SK-N-SH treated with all-trans-retinoic acid at 6 μM for 48 hours (cell line): Measurements from ENCODE around the gene P2RX4.

ENCODE experiments used
- ATAC-seq: fragments of 200-7000 bp; cut with Tn5 transposase; 3 replicates; pipeline ENCODE4 v1.9.1; 2020; ENCODE audit warnings: mild to moderate bottlenecking, moderate library complexity
- ARNTL ChIP-seq: fragments of 450-650 bp; formaldehyde crosslinking; IDR thresholded peaks from 2 replicates; pipeline ENCODE4 v1.5.0; 2020; ENCODE audit warnings: low read depth, mild to moderate bottlenecking, moderate library complexity, borderline replicate concordance
- BACH2 ChIP-seq: fragments of 250-450 bp; sonication (Bioruptor Pico); IDR thresholded peaks from 2 replicates; pipeline ENCODE4 v1.9.0; 2021; ENCODE audit warnings: mild to moderate bottlenecking, borderline replicate concordance
- CSDC2 ChIP-seq: fragments of 250-450 bp; sonication (Bioruptor Pico); IDR thresholded peaks from 2 replicates; pipeline ENCODE4 v1.5.0; 2020; ENCODE audit warnings: mild to moderate bottlenecking, moderate library complexity
- ESRRG ChIP-seq: fragments of 250-450 bp; sonication (Bioruptor Pico); IDR thresholded peaks from 2 replicates; pipeline ENCODE4 v1.6.1; 2021; ENCODE audit warnings: mild to moderate bottlenecking
- GLIS3 ChIP-seq: fragments of 250-450 bp; sonication (Bioruptor Pico); IDR thresholded peaks from 2 replicates; pipeline ENCODE4 v1.5.0; 2020; ENCODE audit warnings: mild to moderate bottlenecking, moderate library complexity
- ISL1 ChIP-seq: fragments of 250-450 bp; sonication (Bioruptor Pico); IDR thresholded peaks from 2 replicates; pipeline ENCODE4 v2.1.2; 2022; ENCODE audit warnings: mild to moderate bottlenecking, moderate library complexity
- OSR1 ChIP-seq: fragments of 250-450 bp; sonication (Bioruptor Pico); IDR thresholded peaks from 2 replicates; pipeline ENCODE4 v1.8.0; 2022; ENCODE audit warnings: moderate library complexity, mild to moderate bottlenecking, inconsistent platforms
- PPARA ChIP-seq: fragments of 250-450 bp; sonication (Bioruptor Pico); IDR thresholded peaks from 2 replicates; pipeline ENCODE4 v1.5.0; 2020; ENCODE audit warnings: mild to moderate bottlenecking, borderline replicate concordance
- RARB ChIP-seq: fragments of 250-450 bp; sonication (Bioruptor Pico); IDR thresholded peaks from 2 replicates; pipeline ENCODE4 v1.8.0; 2021; ENCODE audit warnings: mild to moderate bottlenecking, moderate library complexity
- SNAI2 ChIP-seq: fragments of 250-450 bp; sonication (Bioruptor Pico); IDR thresholded peaks from 2 replicates; pipeline ENCODE4 v1.5.0; 2020; ENCODE audit warnings: mild to moderate bottlenecking, moderate library complexity
- TCF4 ChIP-seq: fragments of 250-450 bp; sonication (Bioruptor Pico); IDR thresholded peaks from 2 replicates; pipeline ENCODE4 v1.8.0; 2021; ENCODE audit warnings: mild to moderate bottlenecking, moderate library complexity, borderline replicate concordance
- TOX ChIP-seq: fragments of 250-450 bp; sonication (Bioruptor Pico); IDR thresholded peaks from 2 replicates; pipeline ENCODE4 v1.8.0; 2021; ENCODE audit warnings: mild to moderate bottlenecking, moderate library complexity, borderline replicate concordance
- ZC3H10 ChIP-seq: fragments of 250-450 bp; sonication (Bioruptor Pico); IDR thresholded peaks from 2 replicates; pipeline ENCODE4 v1.5.1; 2021; ENCODE audit warnings: mild to moderate bottlenecking, moderate library complexity
- ZFP3 ChIP-seq: fragments of 250-450 bp; sonication (Bioruptor Pico); IDR thresholded peaks from 2 replicates; pipeline ENCODE4 v1.5.0; 2020; ENCODE audit warnings: mild to moderate bottlenecking, moderate library complexity
- ZFP30 ChIP-seq: fragments of 450-650 bp; formaldehyde crosslinking; IDR thresholded peaks from 2 replicates; pipeline ENCODE4 v1.5.0; 2022; ENCODE audit warnings: mild to moderate bottlenecking, moderate library complexity
- ZNF565 ChIP-seq: fragments of 450-650 bp; formaldehyde crosslinking; conservative IDR thresholded peaks from 2 replicates; pipeline ENCODE4 v1.5.0; 2020; ENCODE audit warnings: low read depth, mild to moderate bottlenecking, moderate library complexity
- ZNF70 ChIP-seq: fragments of 450-650 bp; formaldehyde crosslinking; IDR thresholded peaks from 2 replicates; pipeline ENCODE4 v1.5.0; 2020; ENCODE audit warnings: mild to moderate bottlenecking, moderate library complexity
- ZNF8 ChIP-seq: fragments of 450-650 bp; formaldehyde crosslinking; IDR thresholded peaks from 2 replicates; pipeline ENCODE4 v1.5.0; 2020; ENCODE audit warnings: mild to moderate bottlenecking, moderate library complexity
- TF ChIP-seq, protein P1 (sequence below): fragments of 250-450 bp; sonication (Bioruptor Pico); IDR thresholded peaks from 2 replicates; pipeline ENCODE4 v1.5.1; 2020; ENCODE audit warnings: low read depth, mild to moderate bottlenecking, moderate library complexity
- TF ChIP-seq, protein P2 (sequence below): fragments of 250-450 bp; sonication (Bioruptor Pico); IDR thresholded peaks from 2 replicates; pipeline ENCODE4 v1.8.0; 2020; ENCODE audit warnings: mild to moderate bottlenecking, moderate library complexity, borderline replicate concordance
- TF ChIP-seq, protein P3 (sequence below): fragments of 250-450 bp; sonication (Bioruptor Pico); IDR thresholded peaks from 2 replicates; pipeline ENCODE4 v1.5.0; 2020; ENCODE audit warnings: mild to moderate bottlenecking, moderate library complexity
- TF ChIP-seq, protein P4 (sequence below): fragments of 250-450 bp; sonication (Bioruptor Pico); IDR thresholded peaks from 2 replicates; pipeline ENCODE4 v1.8.0; 2021; ENCODE audit warnings: low read depth, mild to moderate bottlenecking, moderate library complexity, borderline replicate concordance

Gene P2RX4

DNA sequence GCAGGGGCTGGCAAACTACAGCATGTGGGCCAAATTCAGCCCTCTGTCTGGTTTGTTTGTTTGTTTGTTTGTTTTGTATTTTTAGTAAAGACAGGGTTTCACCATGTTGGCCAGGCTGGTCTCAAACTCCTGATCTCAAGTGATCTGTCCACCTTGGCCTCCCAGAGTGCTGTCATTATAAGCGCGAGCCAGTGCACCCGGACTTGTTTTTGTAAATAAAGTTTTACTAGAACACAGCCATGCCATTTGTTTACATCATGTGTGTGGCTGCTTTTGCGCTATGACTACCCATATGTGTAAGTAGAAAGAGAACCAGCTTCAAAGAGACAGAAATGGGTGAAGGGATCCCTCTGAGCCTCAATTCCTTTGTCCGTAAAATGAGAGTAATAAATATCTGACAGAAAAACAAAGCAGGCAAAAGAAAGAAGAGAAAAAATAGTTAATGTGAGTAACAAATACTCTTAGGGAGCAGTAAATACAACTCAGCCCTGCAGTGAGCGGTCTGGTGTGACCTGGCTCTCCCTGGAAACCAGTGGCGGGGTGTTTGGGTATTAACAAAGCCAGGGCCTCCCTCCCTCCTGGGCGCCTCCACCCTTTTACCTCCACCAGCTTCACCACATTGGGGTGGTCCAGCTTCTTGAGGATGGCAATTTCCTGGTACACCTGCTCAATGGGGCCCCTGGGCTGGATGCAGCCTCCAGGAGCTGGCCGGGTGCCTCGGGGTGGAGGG is 53.4 kb downstream of the P2RX4 start:
- TF ChIP-seq RARB (CRISPR knock-in tag) (no peak), GLIS3 (CRISPR knock-in tag) (no peak), ZC3H10 (CRISPR knock-in tag) (no peak), ARNTL (CRISPR knock-in tag) (no peak), TCF4 (no peak), ZNF8 (no peak), ZFP3 (CRISPR knock-in tag) (no peak), ESRRG (CRISPR knock-in tag) (no peak)
- TF ChIP-seq, protein P1, sequence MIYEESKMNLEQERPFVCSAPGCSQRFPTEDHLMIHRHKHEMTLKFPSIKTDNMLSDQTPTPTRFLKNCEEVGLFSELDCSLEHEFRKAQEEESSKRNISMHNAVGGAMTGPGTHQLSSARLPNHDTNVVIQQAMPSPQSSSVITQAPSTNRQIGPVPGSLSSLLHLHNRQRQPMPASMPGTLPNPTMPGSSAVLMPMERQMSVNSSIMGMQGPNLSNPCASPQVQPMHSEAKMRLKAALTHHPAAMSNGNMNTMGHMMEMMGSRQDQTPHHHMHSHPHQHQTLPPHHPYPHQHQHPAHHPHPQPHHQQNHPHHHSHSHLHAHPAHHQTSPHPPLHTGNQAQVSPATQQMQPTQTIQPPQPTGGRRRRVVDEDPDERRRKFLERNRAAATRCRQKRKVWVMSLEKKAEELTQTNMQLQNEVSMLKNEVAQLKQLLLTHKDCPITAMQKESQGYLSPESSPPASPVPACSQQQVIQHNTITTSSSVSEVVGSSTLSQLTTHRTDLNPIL (CRISPR knock-in tag), result no peak
- ATAC-seq, result no peak

DNA sequence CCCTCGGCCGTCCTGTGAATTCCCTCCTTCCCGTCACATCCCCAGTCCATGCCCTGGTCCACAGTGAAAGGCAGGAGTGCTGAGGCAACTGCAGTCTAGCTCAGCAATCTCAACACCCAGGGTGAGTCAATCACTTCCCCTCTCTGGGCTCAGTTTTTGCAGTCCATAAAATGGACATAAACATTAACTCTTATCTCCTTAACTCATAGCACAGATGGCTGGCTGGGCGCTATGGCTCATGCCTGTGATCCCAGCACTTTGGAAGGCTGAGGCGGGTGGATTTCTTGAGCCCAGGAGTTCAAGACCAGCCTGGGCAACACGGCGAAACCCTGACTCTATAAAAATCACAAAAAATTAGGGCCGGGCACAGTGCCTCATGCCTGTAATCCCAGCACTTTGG is 54.2 kb downstream of the P2RX4 start:
- no peak for ATAC-seq

DNA sequence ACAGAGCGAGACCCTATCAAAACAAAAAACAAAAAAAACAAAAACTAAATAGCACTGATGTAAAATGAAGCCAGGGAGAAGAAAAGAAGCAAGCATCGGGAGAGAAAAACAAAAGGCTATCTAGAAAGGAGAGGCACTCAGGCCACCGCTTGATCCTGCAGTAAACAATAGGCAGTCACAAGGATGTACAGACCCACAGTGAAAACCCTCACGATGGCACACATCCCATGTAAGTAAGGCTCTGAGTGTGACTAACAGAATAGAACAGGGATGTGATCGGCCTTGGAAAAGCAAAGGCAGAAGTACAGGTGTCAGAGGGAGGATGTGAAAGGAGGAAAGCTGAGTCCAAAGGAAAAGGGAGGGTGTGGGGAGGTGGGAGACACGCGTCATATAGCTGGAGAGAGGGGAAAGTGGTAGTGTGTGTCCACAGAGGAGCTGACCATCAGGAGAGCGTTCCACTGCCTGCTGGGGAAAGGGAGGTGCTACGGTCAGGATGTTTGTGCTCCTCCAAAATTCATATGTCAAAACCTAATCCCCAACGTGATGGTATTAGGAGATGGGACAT is 55.1 kb downstream of the P2RX4 start:
- TF ChIP-seq ZC3H10 (CRISPR knock-in tag) (no peak), SNAI2 (CRISPR knock-in tag) (no peak), ISL1 (no peak)
- no peak for ATAC-seq

More for the DNA sequence above, 54.2 kb downstream of the P2RX4 start:
- TF ChIP-seq TOX (CRISPR knock-in tag) (no peak), ZFP30 (CRISPR knock-in tag) (no peak), OSR1 (CRISPR knock-in tag) (no peak), ZC3H10 (CRISPR knock-in tag) (no peak), ESRRG (CRISPR knock-in tag) (no peak), ISL1 (no peak), ARNTL (CRISPR knock-in tag) (no peak), GLIS3 (CRISPR knock-in tag) (no peak), TCF4 (no peak), PPARA (CRISPR knock-in tag) (no peak), ZFP3 (CRISPR knock-in tag) (no peak), ZNF70 (no peak), ZNF565 (no peak), CSDC2 (CRISPR knock-in tag) (no peak)
- TF ChIP-seq, protein P2, sequence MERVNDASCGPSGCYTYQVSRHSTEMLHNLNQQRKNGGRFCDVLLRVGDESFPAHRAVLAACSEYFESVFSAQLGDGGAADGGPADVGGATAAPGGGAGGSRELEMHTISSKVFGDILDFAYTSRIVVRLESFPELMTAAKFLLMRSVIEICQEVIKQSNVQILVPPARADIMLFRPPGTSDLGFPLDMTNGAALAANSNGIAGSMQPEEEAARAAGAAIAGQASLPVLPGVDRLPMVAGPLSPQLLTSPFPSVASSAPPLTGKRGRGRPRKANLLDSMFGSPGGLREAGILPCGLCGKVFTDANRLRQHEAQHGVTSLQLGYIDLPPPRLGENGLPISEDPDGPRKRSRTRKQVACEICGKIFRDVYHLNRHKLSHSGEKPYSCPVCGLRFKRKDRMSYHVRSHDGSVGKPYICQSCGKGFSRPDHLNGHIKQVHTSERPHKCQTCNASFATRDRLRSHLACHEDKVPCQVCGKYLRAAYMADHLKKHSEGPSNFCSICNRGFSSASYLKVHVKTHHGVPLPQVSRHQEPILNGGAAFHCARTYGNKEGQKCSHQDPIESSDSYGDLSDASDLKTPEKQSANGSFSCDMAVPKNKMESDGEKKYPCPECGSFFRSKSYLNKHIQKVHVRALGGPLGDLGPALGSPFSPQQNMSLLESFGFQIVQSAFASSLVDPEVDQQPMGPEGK (CRISPR knock-in tag), result no peak
- TF ChIP-seq, protein P3, sequence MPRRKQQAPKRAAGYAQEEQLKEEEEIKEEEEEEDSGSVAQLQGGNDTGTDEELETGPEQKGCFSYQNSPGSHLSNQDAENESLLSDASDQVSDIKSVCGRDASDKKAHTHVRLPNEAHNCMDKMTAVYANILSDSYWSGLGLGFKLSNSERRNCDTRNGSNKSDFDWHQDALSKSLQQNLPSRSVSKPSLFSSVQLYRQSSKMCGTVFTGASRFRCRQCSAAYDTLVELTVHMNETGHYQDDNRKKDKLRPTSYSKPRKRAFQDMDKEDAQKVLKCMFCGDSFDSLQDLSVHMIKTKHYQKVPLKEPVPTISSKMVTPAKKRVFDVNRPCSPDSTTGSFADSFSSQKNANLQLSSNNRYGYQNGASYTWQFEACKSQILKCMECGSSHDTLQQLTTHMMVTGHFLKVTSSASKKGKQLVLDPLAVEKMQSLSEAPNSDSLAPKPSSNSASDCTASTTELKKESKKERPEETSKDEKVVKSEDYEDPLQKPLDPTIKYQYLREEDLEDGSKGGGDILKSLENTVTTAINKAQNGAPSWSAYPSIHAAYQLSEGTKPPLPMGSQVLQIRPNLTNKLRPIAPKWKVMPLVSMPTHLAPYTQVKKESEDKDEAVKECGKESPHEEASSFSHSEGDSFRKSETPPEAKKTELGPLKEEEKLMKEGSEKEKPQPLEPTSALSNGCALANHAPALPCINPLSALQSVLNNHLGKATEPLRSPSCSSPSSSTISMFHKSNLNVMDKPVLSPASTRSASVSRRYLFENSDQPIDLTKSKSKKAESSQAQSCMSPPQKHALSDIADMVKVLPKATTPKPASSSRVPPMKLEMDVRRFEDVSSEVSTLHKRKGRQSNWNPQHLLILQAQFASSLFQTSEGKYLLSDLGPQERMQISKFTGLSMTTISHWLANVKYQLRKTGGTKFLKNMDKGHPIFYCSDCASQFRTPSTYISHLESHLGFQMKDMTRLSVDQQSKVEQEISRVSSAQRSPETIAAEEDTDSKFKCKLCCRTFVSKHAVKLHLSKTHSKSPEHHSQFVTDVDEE (CRISPR knock-in tag), result no peak
- TF ChIP-seq, protein P4, sequence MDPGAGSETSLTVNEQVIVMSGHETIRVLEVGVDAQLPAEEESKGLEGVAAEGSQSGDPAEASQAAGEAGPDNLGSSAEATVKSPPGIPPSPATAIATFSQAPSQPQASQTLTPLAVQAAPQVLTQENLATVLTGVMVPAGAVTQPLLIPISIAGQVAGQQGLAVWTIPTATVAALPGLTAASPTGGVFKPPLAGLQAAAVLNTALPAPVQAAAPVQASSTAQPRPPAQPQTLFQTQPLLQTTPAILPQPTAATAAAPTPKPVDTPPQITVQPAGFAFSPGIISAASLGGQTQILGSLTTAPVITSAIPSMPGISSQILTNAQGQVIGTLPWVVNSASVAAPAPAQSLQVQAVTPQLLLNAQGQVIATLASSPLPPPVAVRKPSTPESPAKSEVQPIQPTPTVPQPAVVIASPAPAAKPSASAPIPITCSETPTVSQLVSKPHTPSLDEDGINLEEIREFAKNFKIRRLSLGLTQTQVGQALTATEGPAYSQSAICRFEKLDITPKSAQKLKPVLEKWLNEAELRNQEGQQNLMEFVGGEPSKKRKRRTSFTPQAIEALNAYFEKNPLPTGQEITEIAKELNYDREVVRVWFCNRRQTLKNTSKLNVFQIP (CRISPR knock-in tag), result no peak

DNA sequence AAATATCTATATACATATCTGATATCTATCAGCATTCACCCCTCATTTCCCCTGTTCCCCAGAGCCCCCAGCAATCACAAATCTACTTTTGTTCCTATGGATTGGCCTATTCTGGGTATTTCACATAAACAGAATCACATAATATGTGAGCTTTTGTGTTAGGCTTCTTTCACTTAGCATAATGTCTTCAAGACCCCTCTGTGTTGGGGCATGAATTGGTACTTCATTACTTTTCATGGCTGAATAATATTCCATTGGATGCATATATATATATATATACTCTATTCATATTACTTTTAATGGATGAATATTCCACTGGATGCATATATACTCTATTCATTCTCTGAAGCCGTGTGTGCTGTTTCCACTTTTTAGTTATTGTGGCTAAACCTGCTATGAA is 57.9 kb downstream of the P2RX4 start:
- no peak for ATAC-seq
- TF ChIP-seq ZNF565 (no peak), ISL1 (no peak), ZNF70 (no peak), ZC3H10 (CRISPR knock-in tag) (no peak), TCF4 (no peak), PPARA (CRISPR knock-in tag) (no peak), ZFP3 (CRISPR knock-in tag) (no peak), BACH2 (CRISPR knock-in tag) (no peak), ESRRG (CRISPR knock-in tag) (no peak), CSDC2 (CRISPR knock-in tag) (no peak)
- TF ChIP-seq, protein P3 (CRISPR knock-in tag), result no peak
- TF ChIP-seq, protein P2 (CRISPR knock-in tag), result no peak
